ENCODE results near the gene XYLT2. TPM values are rescaled to one million over a fixed set of nuclear protein-coding genes. Genes with fewer than 3 reads are reported as not detected.

XYLT2 gene
- total and polyA plus RNA-seq, 2 of the 13 experiments (the other 11 are each of a cell fraction or from before 2014, with no cell fraction given), result 17.0 to 22.1 TPM

GRCh38 chr17:50297407-50297865 lies 48.5 kb upstream of the XYLT2 start (continued):
- TF ChIP-seq ZSCAN25 (CRISPR knock-in tag; IDR thresholded peaks at IDR 0.05) (no peak), KIAA2018 (CRISPR knock-in tag; IDR thresholded peaks at IDR 0.05; ENCODE audit: borderline replicate concordance) (no peak), NPAS2 (CRISPR knock-in tag; IDR thresholded peaks at IDR 0.05; ENCODE audit: borderline replicate concordance) (no peak), SMAD3 (CRISPR knock-in tag; IDR thresholded peaks at IDR 0.05) (peak; percentile 84), EEA1 (CRISPR knock-in tag; IDR thresholded peaks at IDR 0.05; ENCODE audit: borderline replicate concordance) (no peak), GRHL1 (CRISPR knock-in tag; conservative IDR thresholded peaks at IDR 0.05) (no peak), SNAPC5 (CRISPR knock-in tag; IDR thresholded peaks at IDR 0.05; ENCODE audit: borderline replicate concordance) (0 out of 2 replicates have a peak, but pooled peaks have one; percentile 57), ZNF850 (CRISPR knock-in tag; conservative IDR thresholded peaks at IDR 0.05) (no peak), ZNF816 (CRISPR knock-in tag; IDR thresholded peaks at IDR 0.05; ENCODE audit: borderline replicate concordance) (0 out of 2 replicates have a peak, but pooled peaks have one; percentile 23), ZNF275 (CRISPR knock-in tag; IDR thresholded peaks at IDR 0.05; ENCODE audit: borderline replicate concordance) (no peak), PREB (CRISPR knock-in tag; IDR thresholded peaks at IDR 0.05) (no peak), KLF15 (CRISPR knock-in tag; IDR thresholded peaks at IDR 0.05; ENCODE audit: borderline replicate concordance) (no peak), ZFP82 (CRISPR knock-in tag; IDR thresholded peaks at IDR 0.05; ENCODE audit: borderline replicate concordance) (0 out of 2 replicates have a peak, but pooled peaks have one; percentile 37), KMT2A (CRISPR knock-in tag; IDR thresholded peaks at IDR 0.05) (no peak; the same call in 1 of the 2 replicates), ZNF562 (CRISPR knock-in tag; IDR thresholded peaks at IDR 0.05; ENCODE audit: borderline replicate concordance) (no peak), ZNF468 (CRISPR knock-in tag; IDR thresholded peaks at IDR 0.05) (no peak), PHF21A (CRISPR knock-in tag; IDR thresholded peaks at IDR 0.05) (no peak)

Data from HepG2 (cell line).